AG20443 (cell line): ENCODE measurements around the gene VAPB.

Experiments
- DNase-seq: peaks from one replicate; pipeline ENCODE4 v3.0.0; 2012; ENCODE audit warnings: low spot score, mixed read lengths

Gene VAPB

DNA sequence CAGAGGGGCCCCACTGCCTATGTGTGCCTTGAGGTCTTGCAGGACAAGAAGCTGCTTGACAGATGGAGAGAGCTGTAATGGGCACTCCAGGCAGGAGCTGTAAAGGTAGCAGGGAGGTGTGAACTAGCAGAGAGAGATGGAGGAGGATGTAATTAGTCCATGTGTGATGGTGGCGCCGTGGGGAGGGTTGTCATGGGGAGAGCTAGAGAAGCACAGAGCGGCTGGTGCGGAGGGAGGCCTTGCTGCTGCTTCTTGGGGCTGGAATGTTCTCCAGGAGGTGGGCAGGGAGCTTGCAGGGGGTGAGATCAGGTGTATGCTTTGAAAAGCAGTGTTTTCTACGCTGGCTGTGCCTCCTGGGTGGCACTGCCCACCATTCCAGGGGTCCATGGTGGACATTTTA lies 94.0 kb downstream of the VAPB start:
- DNase-seq, result no peak

DNA sequence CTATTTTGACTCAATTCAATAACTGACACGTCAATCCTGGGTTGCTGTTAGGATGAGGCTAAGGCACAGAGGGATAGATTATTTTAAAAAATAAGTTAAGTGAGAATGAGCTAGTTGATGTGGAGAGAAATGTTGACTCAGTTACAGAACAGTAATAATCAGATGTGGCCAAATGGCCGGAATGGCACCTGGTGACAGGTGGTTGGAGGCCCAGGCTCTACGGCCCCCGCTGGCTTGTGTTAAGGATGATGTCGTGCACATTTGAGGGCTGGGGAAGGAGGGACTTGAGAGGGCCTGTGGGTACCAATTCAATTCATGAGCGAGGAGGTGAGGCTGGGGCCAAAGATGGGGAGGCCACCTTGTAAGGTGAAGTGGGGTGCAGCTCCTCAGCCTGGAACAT lies 94.4 kb downstream of the VAPB start:
- no peak for DNase-seq

DNA sequence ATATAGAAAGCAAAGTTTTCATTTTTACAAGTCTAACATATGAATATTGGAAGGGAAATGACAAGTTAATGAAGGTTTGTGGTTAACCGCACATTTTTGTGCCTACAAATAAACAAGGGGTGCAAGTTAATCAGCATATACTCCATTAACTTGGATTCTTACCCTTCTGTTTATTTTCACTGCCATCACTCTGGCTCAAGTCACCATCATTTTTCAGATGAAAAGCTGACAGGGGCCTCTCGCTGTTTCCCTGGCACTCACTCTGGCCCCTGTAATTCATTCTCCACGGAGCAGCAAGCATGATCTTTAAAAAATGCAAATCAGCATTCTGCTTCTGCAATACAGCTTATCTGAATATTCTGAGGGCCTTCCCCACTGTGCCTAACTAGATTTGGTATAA lies 96.4 kb downstream of the VAPB start:
- no peak for DNase-seq

DNA sequence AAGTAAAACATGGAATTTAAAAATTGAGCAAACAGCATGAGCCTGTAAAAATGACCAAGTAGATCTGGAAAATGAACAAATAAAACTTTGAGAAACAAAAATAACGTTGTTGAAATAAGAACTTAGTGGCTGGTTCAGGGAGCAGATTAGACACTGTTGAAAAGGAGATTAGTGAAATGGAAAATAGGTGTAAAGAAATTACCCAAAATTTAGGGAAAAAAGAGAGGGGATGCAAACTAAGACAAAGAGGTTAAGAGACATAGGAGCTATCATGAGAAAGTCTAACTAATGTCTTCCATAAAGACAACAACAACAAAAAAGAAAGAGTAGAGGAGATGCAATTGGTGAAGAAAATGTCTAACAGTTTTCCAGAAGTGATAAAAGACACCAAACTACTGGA lies 97.2 kb downstream of the VAPB start:
- no peak for DNase-seq

DNA sequence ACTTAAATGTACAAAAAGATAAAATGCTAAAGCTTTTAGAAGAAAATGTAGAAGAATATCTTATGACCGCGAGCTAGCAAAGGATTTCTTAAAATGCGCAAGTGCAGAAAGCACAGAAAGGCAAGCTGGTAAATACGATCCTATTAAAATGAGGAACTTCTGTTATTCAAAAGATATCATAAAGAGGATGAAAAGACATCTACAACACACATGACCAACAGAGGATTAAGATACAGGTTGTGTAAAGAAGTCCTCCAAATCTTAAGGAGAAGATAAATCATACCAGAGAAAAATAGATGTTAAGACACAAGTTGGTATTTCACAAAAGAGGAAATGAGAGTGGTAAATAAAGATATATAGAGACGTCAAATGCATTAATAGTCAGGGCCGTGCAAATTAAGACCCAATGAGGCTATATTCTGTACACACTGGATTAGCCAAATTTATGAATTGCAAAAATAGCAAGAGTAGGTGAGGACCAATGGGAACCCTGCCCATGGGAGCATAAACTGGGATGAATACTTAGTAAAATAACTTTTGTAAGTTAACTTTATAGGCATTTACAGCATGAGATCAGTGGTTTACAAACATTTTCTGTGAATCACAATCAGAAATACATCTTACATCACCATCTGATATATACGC lies 103.2 kb downstream of the VAPB start:
- no peak for DNase-seq

GRCh38 chr20:58492795-58493524 lies 103.9 kb downstream of the VAPB start:
- DNase-seq, result no peak

DNA sequence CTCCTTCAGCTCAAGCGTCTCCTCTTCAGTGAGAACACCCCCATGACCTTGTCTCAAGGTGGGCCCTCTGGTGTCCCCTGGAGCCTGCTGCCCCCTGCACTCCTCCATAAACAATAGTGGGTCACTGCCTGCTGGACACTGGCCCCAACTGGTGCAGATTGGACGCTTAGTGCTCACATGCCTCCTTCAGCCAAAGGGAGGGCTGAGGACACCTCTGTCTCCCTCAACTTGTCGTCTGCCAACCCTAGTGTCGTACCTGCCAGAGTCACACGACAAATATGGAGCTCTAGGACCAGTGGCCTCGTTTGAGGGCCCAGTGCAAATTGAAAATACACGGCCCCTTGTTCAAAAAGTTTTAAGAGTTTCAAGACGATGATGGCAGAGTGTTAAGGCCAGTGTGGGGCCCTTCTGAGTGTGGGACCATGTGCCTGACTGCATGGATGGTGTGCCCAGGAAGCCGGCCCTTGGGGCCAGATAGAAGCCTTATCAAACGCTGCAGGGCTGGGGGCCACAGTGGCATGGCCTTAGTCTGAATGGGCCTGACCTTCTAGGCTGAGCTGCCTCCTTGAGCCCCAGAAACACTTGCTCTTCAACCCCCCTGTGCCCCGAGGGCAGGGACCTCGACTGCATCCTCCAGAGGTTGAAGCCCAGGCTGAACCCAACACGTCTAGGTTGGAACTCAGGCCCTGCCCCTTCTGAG lies 106.0 kb downstream of the VAPB start:
- no peak for DNase-seq

DNA sequence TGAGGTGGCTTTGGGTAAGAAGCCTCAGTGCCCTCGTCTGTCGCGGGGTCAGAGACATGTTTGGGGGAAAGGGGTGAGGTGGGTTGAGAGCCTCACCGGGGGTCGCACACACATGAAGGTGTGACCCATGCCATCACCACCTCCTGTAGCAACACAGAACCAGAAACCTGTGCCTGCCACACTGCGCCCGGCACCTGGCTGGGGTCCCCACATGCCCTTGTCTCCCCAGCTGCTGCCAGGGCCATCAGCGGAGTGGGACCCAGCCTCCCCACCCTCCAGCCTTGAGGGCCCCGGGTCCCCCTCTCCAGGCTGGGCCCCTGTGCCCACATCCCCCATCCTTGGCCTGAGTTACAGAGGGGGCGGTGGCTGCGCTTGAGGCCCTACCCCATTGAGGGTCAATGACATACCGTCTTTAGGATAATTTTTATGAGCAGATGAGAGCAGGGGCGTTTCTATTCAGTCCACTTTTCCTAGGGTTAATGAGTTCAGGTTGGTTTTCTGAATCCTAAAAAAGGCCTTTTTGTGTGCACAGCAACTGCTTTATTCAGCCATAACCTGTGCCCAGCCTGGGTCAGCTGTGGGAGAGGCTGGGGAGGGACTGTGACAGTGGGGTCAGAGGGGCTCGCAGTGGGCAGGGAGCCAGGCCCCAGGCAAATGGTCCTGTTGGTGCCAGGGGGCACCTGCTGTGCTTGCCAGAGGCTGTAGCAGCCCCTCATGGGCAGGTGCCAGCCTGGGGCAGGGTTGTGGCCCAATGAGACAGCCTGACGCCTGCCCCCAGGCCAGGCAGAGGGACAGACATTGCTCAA lies 106.8 kb downstream of the VAPB start:
- DNase-seq, result no peak

DNA sequence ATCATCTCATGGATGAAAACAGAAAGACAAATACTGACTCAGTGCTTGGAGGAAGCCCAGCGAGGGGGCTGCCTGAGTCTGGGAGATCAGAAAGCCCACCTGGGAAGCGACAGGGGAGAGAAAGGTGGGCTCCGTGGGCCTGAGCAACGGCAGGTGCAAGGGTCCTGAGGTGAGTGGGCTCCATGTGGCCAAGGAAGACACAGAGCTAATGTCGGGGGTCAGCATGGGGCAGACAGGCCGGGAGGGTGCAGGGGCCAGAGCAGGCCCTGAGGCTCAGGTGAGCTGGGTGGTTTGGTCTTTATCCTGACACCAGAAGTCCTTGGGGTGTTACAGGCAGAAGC lies 107.4 kb downstream of the VAPB start:
- no peak for DNase-seq

DNA sequence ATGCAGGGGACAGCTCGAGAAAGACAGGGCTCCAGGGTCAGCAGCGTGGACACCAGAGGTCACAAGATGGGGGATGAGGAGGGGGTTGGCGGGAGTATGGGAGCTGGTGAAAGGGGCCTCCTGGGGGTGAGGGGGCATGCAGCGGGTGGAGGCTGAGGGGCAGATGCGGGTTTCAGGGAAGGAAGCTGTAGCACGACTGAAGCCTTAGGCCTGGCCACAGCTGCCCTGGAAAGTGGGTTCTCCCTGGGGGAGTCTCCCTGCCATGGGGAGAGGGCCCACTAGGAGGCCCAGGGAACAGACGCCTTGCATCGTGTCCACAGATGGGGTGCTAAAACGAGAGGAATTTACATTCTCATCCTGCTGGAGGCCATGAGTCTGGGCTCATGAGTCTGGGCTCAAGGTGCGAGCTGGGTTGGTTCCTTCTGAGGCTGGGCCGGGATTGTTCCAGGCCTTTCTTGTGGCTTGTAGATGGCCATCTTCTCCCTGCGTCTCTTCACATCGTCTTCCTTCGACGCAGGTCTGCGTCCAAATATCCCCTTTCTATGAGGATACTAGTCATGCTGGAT lies 108.1 kb downstream of the VAPB start:
- DNase-seq, result no peak

- no peak for DNase-seq
Measured at GRCh38 chr20:58497724-58498469, 108.9 kb downstream of the VAPB start.

DNA sequence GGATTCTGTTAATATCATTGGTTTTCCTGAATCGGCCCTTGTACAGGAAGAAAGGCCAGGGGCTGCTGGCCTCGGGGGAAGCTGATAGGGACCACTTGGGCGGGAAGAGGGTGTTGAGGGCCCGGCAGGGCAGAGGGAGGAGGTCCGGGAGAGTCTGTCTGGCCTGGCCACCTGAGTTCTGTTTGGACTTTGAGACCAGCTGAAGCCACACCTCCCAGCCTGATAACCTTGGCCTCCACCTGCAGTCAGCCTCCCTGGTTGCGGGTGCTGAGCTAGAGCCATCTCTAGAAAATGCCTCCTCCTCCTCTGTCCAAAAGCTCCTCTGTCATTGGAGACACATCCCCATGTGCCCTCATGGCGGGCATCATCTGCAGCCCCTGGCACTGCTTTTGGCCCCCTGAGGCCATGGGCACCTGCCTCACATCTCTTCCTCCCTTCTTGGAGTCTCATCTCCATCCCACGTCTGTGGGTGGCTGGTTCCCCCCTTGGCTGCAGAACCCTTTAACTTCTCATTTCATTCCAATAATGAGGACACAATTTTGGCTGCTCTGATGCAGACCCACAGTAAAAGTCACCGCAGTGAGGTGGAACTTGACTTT lies 109.5 kb downstream of the VAPB start:
- DNase-seq, result no peak

- DNase-seq, result no peak
Measured at GRCh38 chr20:58500256-58500655, 111.2 kb downstream of the VAPB start.
